SK-N-DZ (cell line): Measurements from ENCODE around the gene ATAD3B.
A peak's percentile ranks its signal among the peaks of the same experiment; 100 is the strongest.
"Not testable (repeated sequence)": the region's sequence is repeated elsewhere in the genome, so short reads cannot be mapped to it uniquely, and the experiment has no call there.

Experiments used
- DNase-seq: peaks from one replicate; pipeline ENCODE4 v3.0.0-alpha.2; 2015; ENCODE audit warnings: low spot score

ATAD3B gene

GRCh38 chr1:1510912-1511532 lies 39.5 kb downstream of the ATAD3B start:
- peak; percentile 67 for DNase-seq

- DNase-seq, result peak; percentile 94
Measured at GRCh38 chr1:1511533-1512285, 40.1 kb downstream of the ATAD3B start, which contains the start of gene ATAD3A. Gene ATAD3A, plus strand, starts transcription at chr1:1512162. Its CDS starts 107 bp downstream, at chr1:1512269.

- DNase-seq, result not testable (repeated sequence)
Measured at GRCh38 chr1:1512425-1512824, 40.9 kb downstream of the ATAD3B start.

GRCh38 chr1:1513675-1514074 lies 42.1 kb downstream of the ATAD3B start:
- not testable (repeated sequence) for DNase-seq

GRCh38 chr1:1514376-1514775 lies 42.8 kb downstream of the ATAD3B start:
- not testable (repeated sequence) for DNase-seq

GRCh38 chr1:1516923-1517322 lies 45.4 kb downstream of the ATAD3B start:
- not testable (repeated sequence) for DNase-seq

GRCh38 chr1:1517973-1518620 lies 46.5 kb downstream of the ATAD3B start:
- no peak for DNase-seq

- DNase-seq, result not testable (repeated sequence)
Measured at GRCh38 chr1:1518621-1519007, 47.0 kb downstream of the ATAD3B start.

GRCh38 chr1:1519805-1520505 lies 48.4 kb downstream of the ATAD3B start:
- not testable (repeated sequence) for DNase-seq

GRCh38 chr1:1521331-1521730 lies 49.8 kb downstream of the ATAD3B start:
- no peak for DNase-seq

- not testable (repeated sequence) for DNase-seq
Measured at GRCh38 chr1:1522536-1522935, 51.0 kb downstream of the ATAD3B start.

GRCh38 chr1:1523226-1523625 lies 51.7 kb downstream of the ATAD3B start:
- not testable (repeated sequence) for DNase-seq

- DNase-seq, result not testable (repeated sequence)
Measured at GRCh38 chr1:1523651-1524050, 52.1 kb downstream of the ATAD3B start.

GRCh38 chr1:1524750-1525383 lies 53.3 kb downstream of the ATAD3B start:
- not testable (repeated sequence) for DNase-seq

GRCh38 chr1:1526476-1526875 lies 54.9 kb downstream of the ATAD3B start:
- DNase-seq, result not testable (repeated sequence)

GRCh38 chr1:1527092-1527816 lies 55.7 kb downstream of the ATAD3B start:
- DNase-seq, result no peak

- no peak for DNase-seq
Measured at GRCh38 chr1:1528301-1529267, 57.0 kb downstream of the ATAD3B start.

GRCh38 chr1:1529321-1529720 lies 57.8 kb downstream of the ATAD3B start:
- no peak for DNase-seq

GRCh38 chr1:1529936-1530335 lies 58.4 kb downstream of the ATAD3B start:
- DNase-seq, result no peak
